A549 (cell line): ENCODE measurements around the gene CHST15.

Source experiments
- CTCF ChIP-seq: fragments of >200 bp; sonication (Bioruptor Twin); formaldehyde crosslinking; IDR thresholded peaks from 3 replicates; pipeline ENCODE4 v1.5.1; 2016
- EHMT2 ChIP-seq: fragments of 200-600 bp; sonication (generic); IDR thresholded peaks from 2 replicates; pipeline ENCODE4 v1.6.1; 2016; ENCODE audit warnings: antibody characterized with exemption, low read depth, mild to moderate bottlenecking, moderate library complexity
- HOXB13 ChIP-seq: fragments of 250-450 bp; sonication (Bioruptor Pico); IDR thresholded peaks from 2 replicates; pipeline ENCODE4 v1.5.0; 2020; ENCODE audit warnings: low read depth, mild to moderate bottlenecking, moderate library complexity
- POLR2A ChIP-seq: IDR thresholded peaks from 2 replicates; pipeline ENCODE4 v1.6.1; 2012; ENCODE audit warnings: mild to moderate bottlenecking, low read length
- REST ChIP-seq: fragments of 200-600 bp; sonication (generic); IDR thresholded peaks from 2 replicates; pipeline ENCODE4 v1.6.1; 2016; ENCODE audit warnings: antibody characterized with exemption, mild to moderate bottlenecking, moderate library complexity
- RNF2 ChIP-seq: fragments of 200-600 bp; sonication (generic); IDR thresholded peaks from 2 replicates; pipeline ENCODE4 v1.6.1; 2016; ENCODE audit warnings: low read depth, mild to moderate bottlenecking, antibody characterized with exemption, moderate library complexity, borderline replicate concordance
- SREBF2 ChIP-seq: fragments of 450-650 bp; IDR thresholded peaks from 2 replicates; pipeline ENCODE4 v1.6.1; 2014; ENCODE audit warnings: mild to moderate bottlenecking, moderate library complexity
- ZFP36 ChIP-seq: fragments of 450-650 bp; IDR thresholded peaks from 2 replicates; pipeline ENCODE4 v1.6.1; 2014; ENCODE audit warnings: borderline replicate concordance; ENCODE audit not compliant: partially characterized antibody
- TF ChIP-seq, protein P1 (sequence below): IDR thresholded peaks from 2 replicates; pipeline ENCODE4 v1.6.1; 2012

GRCh38 chr10:123995082-123995460 is 98.3 kb downstream of the CHST15 start:
- TF ChIP-seq CTCF (no peak), EHMT2 (no peak), ZFP36 (peak; percentile 99), REST (no peak), HOXB13 (no peak), SREBF2 (no peak), RNF2 (no peak), POLR2A (no peak)
- TF ChIP-seq, protein P1, sequence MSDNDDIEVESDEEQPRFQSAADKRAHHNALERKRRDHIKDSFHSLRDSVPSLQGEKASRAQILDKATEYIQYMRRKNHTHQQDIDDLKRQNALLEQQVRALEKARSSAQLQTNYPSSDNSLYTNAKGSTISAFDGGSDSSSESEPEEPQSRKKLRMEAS: no peak
